Panc1 (cell line): ENCODE measurements around the gene RETREG1. TPM values are rescaled to one million over a fixed set of nuclear protein-coding genes. Genes with fewer than 3 reads are reported as not detected.
"Not testable (repeated sequence)": the region's sequence is repeated elsewhere in the genome, so short reads cannot be mapped to it uniquely, and the experiment has no call there.

Experiments
- ATAC-seq: fragments of 200-7000 bp; cut with Tn5 transposase; 2 replicates; pipeline ENCODE4 v1.9.1; 2020; ENCODE audit warnings: mild to moderate bottlenecking, moderate library complexity
- BruUV-seq: library from RNA; stranded (reverse); fragments of 400-500 nt; replicated peaks from 2 replicates; lab custom pipeline; 2021; lab: Mats Ljungman, UMichigan
- CTCF ChIA-PET: fragments of 300-600 bp; sonication (Branson Sonifier 250); formaldehyde crosslinking; loops from one replicate; lab custom pipeline; 2022; ENCODE audit warnings: antibody characterized with exemption; lab: Charles Lee
- POLR2A ChIA-PET: fragments of 300-600 bp; sonication (Branson Sonifier 250); formaldehyde crosslinking; loops from one replicate; lab custom pipeline; 2022; ENCODE audit warnings: antibody characterized with exemption; lab: Charles Lee
- DNase-seq: peaks from one replicate; pipeline ENCODE4 v3.0.0-alpha.2; 2010; ENCODE audit warnings: low read depth, low spot score
- H3K27ac ChIP-seq: 2 replicates; pipeline ENCODE4 v1.5.1; 2011; ENCODE audit warnings: mild to moderate bottlenecking, low read length, inconsistent platforms
- H3K27me3 ChIP-seq: fragments of 200-500 bp; sonication (Bioruptor generic); 2 replicates; pipeline ENCODE4 v1.6.0; 2014; ENCODE audit warnings: low read length, inconsistent platforms; ENCODE audit not compliant: control insufficient read depth, insufficient read depth
- H3K36me3 ChIP-seq: fragments of 200-500 bp; sonication (Bioruptor generic); 2 replicates; pipeline ENCODE4 v1.5.1; 2014; ENCODE audit warnings: inconsistent platforms, mild to moderate bottlenecking, low read length, moderate library complexity; ENCODE audit not compliant: control insufficient read depth, insufficient read depth
- H3K4me1 ChIP-seq: 2 replicates; pipeline ENCODE4 v1.5.1; 2011; ENCODE audit warnings: inconsistent platforms, mild to moderate bottlenecking, low read length, moderate library complexity; ENCODE audit not compliant: control insufficient read depth, insufficient read depth
- H3K4me3 ChIP-seq, 2 experiments: 2 replicates each; pipeline ENCODE4 v1.5.1; 2011 to 2012; ENCODE audit warnings: low read depth in 2 of 2, low read length in 2 of 2, mild to moderate bottlenecking in 2 of 2, inconsistent platforms in 1 of 2, moderate library complexity in 1 of 2
- H3K9me3 ChIP-seq: fragments of 200-500 bp; sonication (Bioruptor generic); 2 replicates; pipeline ENCODE4 v1.5.1; 2014; ENCODE audit warnings: low read depth, mild to moderate bottlenecking, inconsistent platforms, low read length, moderate library complexity; ENCODE audit not compliant: control insufficient read depth, insufficient read depth
- CTCF ChIP-seq: fragments of 450-650 bp; IDR thresholded peaks from 2 replicates; pipeline ENCODE4 v1.5.1; 2017; ENCODE audit warnings: mild to moderate bottlenecking
- POLR2AphosphoS5 ChIP-seq: IDR thresholded peaks from 2 replicates; pipeline ENCODE4 v1.6.1; 2012; ENCODE audit warnings: mild to moderate bottlenecking, low read depth, low read length, moderate library complexity
- REST ChIP-seq, 2 experiments: IDR thresholded peaks; 2 replicates each; pipeline ENCODE4 v1.6.1; 2011 to 2012; ENCODE audit warnings: low read depth in 2 of 2, control low read depth in 1 of 2, low read length in 1 of 2, mild to moderate bottlenecking in 1 of 2, moderate library complexity in 1 of 2; ENCODE audit not compliant: insufficient read depth in 1 of 2
- SIN3A ChIP-seq: IDR thresholded peaks from 2 replicates; pipeline ENCODE4 v1.6.1; 2012; ENCODE audit warnings: low read depth, mild to moderate bottlenecking, low read length, moderate library complexity, borderline replicate concordance; ENCODE audit not compliant: insufficient read depth
- TCF7L2 ChIP-seq: IDR thresholded peaks from 2 replicates; pipeline ENCODE4 v1.6.1; 2011; ENCODE audit warnings: mild to moderate bottlenecking, low read depth, low read length, inconsistent platforms
- in situ Hi-C: cut with HindIII; loops from 2 replicates; pipeline ENCODE4 v1.10.0; 2016; ENCODE audit warnings: low sequenced_read_pairs, low pct_unique_long_range_greater_than_20kb
- intact Hi-C: fragments of 100-400 bp; cut with micrococcal nuclease; formaldehyde crosslinking; loops from one replicate; pipeline ENCODE4 v1.10.0; 2022; ENCODE audit not compliant: unreplicated experiment
- total RNA-seq: library from RNA; stranded (reverse); gene quantifications from one replicate; pipeline ENCODE4 v1.2.1, GENCODE V29; 2021; ENCODE audit not compliant: unreplicated experiment

Gene RETREG1
- total RNA-seq, 1 experiment from 2014 or later: 0.74 TPM

- Histone ChIP-seq H3K9me3 (no peaks in the 10 kb centered on the region), H3K27me3 (peaks cover 7% of the 10 kb centered on the region; the same call in 1 of the 2 replicates), H3K27ac (no peak overlapping the region), H3K4me3 (no peak overlapping the region), H3K4me1 (no peaks in the 10 kb centered on the region), H3K36me3 (no peaks in the 10 kb centered on the region)
- ChIA-PET POLR2A (no interaction called here), CTCF (no interaction called here)
- intact Hi-C loops: no loop called here
- in situ Hi-C loops: no loop called here
- ATAC-seq: no peak
- no TSS peak for BruUV-seq
- no peak for DNase-seq
- TF ChIP-seq TCF7L2 (no peak), CTCF (no peak), SIN3A (no peak), REST (IDR thresholded peaks at IDR 0.05; ENCODE audit: insufficient read depth in 1 of 2, low read depth in 2 of 2, low read length in 1 of 2) (no peak), POLR2AphosphoS5 (no peak)
These were observed 136.7 kb downstream of the RETREG1 start for GRCh38 chr5:16480144-16480543.

GRCh38 chr5:16477541-16477940 lies 139.3 kb downstream of the RETREG1 start:
- H3K9me3 ChIP-seq: no peaks in the 10 kb centered on the region
- H3K4me1 ChIP-seq: no peaks in the 10 kb centered on the region
- TF ChIP-seq TCF7L2 (no peak), CTCF (no peak), POLR2AphosphoS5 (no peak), SIN3A (no peak), REST (IDR thresholded peaks at IDR 0.05; ENCODE audit: insufficient read depth in 1 of 2, low read depth in 2 of 2, low read length in 1 of 2) (no peak)
- ATAC-seq (no peak), DNase-seq (no peak)
- in situ Hi-C loops (no loop called here), intact Hi-C loops (no loop called here)
- no peak overlapping the region for H3K4me3 ChIP-seq
- BruUV-seq: no TSS peak
- ChIA-PET CTCF (no interaction called here), POLR2A (interaction anchor here (0.5 kb wide), 1 partner anchor 14 kb away, joined by 3 read pairs; no protein-coding TSS in a partner anchor)
- no peaks in the 10 kb centered on the region for H3K36me3 ChIP-seq
- H3K27ac ChIP-seq: no peak overlapping the region
- 0 out of 2 replicates have a peak, but pooled peaks cover 2% of the 10 kb centered on the region for H3K27me3 ChIP-seq

- ATAC-seq, CTCF ChIA-PET, H3K9me3 ChIP-seq, H3K4me1 ChIP-seq, BruUV-seq, H3K27ac ChIP-seq, H3K4me3 ChIP-seq, DNase-seq, H3K36me3 ChIP-seq, H3K27me3 ChIP-seq, in situ Hi-C loops, intact Hi-C loops, POLR2A ChIA-PET: not testable (repeated sequence)
These were observed 140.4 kb downstream of the RETREG1 start for GRCh38 chr5:16476417-16476816.
